Peyer's patch (tissue), 4 donors: ENCODE results near the gene LIPG. TPM values are rescaled to one million over a fixed set of nuclear protein-coding genes. Genes with fewer than 3 reads are reported as not detected.
"Not testable (repeated sequence)": the region's sequence is repeated elsewhere in the genome, so short reads cannot be mapped to it uniquely, and the experiment has no call there.

Experiments used
- DNase-seq, 3 donors: peaks; one replicate each; pipeline ENCODE4 v3.0.0-alpha.2; 2017 to 2019
- H3K27ac ChIP-seq, 4 donors: fragments of 200-600 bp; sonication (generic); one replicate each; pipeline ENCODE4 v1.5.1; 2016 to 2019
- H3K27me3 ChIP-seq, 2 donors: fragments of 200-600 bp; sonication (generic); one replicate each; pipeline ENCODE4 v1.5.1; 2019
- H3K36me3 ChIP-seq, 3 donors: fragments of 200-600 bp; sonication (generic); one replicate each; pipeline ENCODE4 v1.5.1; 2016 to 2019
- H3K4me1 ChIP-seq, 4 donors: fragments of 200-600 bp; sonication (generic); one replicate each; pipeline ENCODE4 v1.5.1; 2016 to 2019
- H3K4me3 ChIP-seq, 4 donors: fragments of 200-600 bp; sonication (generic); 1 replicate in 3 of 4; 2 replicates in 1 of 4; pipeline ENCODE4 v1.5.1; 2016 to 2019; ENCODE audit warnings: mild to moderate bottlenecking in 1 of 4
- H3K9me3 ChIP-seq, 4 donors: fragments of 200-600 bp; sonication (generic); one replicate each; pipeline ENCODE4 v1.5.1; 2016 to 2019; ENCODE audit warnings: mild to moderate bottlenecking in 1 of 4
- POLR2A ChIP-seq, 2 donors: fragments of 450-650 bp; IDR thresholded peaks; one replicate each; pipeline ENCODE4 v1.5.1; 2017; ENCODE audit warnings: antibody characterized with exemption in 2 of 2, mild to moderate bottlenecking in 2 of 2, moderate library complexity in 2 of 2
- total RNA-seq, 4 donors: library from RNA; depleted of rRNA; stranded (reverse); fragments of >200 nt; gene quantifications; one replicate each; pipeline ENCODE4 v1.1.0, GENCODE V29; 2016
- TF ChIP-seq, protein P1 (sequence below), 6 experiments: fragments of 450-650 bp in 4 of 6; fragments of 200-600 bp in 2 of 6; sonication (generic) in 1 of 6; IDR thresholded peaks; one replicate each; pipeline ENCODE4 v1.5.1; 2017 to 2019; ENCODE audit warnings: antibody characterized with exemption in 6 of 6, mild to moderate bottlenecking in 3 of 6, moderate library complexity in 1 of 6

LIPG gene
- total RNA-seq, 4 donors from 2014 or later, result 19.3 to 63.5 (median 35.7) TPM

DNA sequence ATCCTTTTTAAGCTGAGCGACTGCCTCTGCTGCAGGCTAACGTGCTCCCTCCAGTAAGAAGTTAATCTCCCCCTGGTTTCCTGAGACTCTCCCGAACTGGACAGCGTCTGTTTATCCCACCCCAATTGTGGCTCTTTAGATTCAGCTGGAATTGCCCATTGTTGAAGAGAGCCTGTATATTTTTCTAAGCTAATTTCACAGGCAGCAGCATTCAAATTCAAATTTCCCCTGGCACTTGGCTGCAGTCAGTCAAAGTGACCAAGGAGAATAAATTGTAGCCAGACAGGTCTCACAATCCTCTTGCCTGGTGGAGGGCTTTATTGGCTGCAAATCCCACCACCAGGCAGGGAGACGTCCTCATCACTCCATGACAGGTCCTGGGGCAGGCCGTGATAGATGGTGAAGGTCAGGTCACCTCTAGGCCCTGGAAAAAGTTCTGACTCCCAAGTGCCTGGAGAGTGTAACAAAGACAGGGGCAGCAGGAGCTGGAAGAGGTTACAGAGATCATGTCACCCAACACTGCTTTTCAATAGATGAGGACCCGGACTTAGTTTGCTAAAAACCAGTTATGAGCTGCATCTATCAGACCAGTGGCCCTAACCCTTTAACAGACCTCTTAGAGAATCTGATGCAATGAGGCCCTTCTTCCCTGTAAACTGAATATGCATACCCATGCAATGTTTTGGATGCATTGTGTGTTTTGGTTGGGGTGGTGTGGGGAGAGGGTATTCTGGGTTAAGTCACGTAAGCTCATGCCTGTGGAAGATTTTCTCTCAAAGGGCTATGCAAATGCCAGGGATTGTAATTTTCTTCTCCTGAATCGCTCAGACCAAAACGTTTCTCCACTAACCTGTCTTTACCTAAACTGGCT is 42.5 kb upstream of the LIPG start:
- DNase-seq, result no peak
- Histone ChIP-seq H3K27me3 (no peaks in the 10 kb centered on the region), H3K4me3 (no peak overlapping the region), H3K9me3 (no peaks in the 10 kb centered on the region), H3K27ac (no peak overlapping the region), H3K4me1 (no peaks in the 10 kb centered on the region), H3K36me3 (no peaks in the 10 kb centered on the region)
- TF ChIP-seq, protein P1, sequence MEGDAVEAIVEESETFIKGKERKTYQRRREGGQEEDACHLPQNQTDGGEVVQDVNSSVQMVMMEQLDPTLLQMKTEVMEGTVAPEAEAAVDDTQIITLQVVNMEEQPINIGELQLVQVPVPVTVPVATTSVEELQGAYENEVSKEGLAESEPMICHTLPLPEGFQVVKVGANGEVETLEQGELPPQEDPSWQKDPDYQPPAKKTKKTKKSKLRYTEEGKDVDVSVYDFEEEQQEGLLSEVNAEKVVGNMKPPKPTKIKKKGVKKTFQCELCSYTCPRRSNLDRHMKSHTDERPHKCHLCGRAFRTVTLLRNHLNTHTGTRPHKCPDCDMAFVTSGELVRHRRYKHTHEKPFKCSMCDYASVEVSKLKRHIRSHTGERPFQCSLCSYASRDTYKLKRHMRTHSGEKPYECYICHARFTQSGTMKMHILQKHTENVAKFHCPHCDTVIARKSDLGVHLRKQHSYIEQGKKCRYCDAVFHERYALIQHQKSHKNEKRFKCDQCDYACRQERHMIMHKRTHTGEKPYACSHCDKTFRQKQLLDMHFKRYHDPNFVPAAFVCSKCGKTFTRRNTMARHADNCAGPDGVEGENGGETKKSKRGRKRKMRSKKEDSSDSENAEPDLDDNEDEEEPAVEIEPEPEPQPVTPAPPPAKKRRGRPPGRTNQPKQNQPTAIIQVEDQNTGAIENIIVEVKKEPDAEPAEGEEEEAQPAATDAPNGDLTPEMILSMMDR (IDR thresholded peaks at IDR 0.05), result no peak
- no peak for TF ChIP-seq POLR2A (IDR thresholded peaks at IDR 0.05)

DNA sequence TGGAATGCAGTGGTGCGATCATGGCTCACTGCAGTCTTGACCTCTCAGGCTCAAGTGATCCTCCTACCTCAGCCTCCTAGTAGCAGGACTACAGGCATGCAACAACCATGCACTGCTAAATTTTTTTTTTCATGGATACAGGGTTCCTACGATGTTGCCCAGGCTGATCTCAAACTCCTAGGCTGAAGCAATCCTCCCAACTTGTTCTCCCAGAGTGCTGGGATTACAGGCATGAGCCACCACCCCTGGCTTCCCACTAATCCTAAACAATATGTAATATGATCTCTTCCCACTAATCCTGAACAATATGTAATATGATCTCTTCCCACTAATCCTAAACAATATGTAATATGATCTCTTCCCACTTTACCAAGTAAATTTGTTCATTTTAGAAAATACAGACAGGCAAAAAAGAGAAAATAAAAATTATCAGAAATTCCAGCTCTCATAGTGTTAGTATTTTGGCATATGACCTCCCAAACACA is 41.2 kb upstream of the LIPG start:
- no peaks in the 10 kb centered on the region for H3K27me3 ChIP-seq
- H3K36me3 ChIP-seq, result no peaks in the 10 kb centered on the region
- H3K9me3 ChIP-seq, result no peaks in the 10 kb centered on the region
- no peak overlapping the region for H3K4me3 ChIP-seq
- TF ChIP-seq POLR2A (IDR thresholded peaks at IDR 0.05), result no peak
- TF ChIP-seq, protein P1 (IDR thresholded peaks at IDR 0.05), result no peak
- H3K27ac ChIP-seq, result no peak overlapping the region
- no peaks in the 10 kb centered on the region for H3K4me1 ChIP-seq
- DNase-seq, result no peak

DNA sequence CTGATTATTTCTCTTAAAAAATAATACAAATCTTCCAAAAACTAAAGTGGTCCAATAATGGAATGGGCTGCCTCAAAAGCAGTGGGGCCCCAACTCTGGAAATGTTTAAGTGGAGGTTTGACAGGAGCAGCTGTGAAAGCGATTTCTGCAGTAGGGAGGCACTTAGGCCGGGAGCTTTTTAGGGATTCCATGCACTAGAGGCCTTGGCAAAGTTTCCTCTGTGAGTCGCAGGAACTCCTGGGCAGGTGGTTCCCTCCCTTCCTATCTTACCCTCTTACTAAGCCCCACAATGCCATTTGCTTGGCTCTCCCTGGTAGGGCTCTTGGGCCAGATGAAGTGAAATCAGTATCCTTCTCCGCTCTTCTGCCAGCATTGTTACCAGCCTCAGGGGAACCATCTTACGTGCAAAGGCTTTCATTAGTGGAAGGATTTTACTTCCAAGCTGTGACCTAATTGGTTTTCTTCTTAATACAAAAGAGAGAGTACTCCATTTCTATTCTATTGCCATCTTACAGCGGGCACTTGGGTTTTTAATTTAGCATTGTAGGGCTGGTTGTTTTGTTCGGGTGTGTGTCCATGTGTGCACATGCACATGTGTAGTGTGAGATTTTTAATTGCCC is 40.5 kb upstream of the LIPG start:
- Histone ChIP-seq H3K27ac (no peak overlapping the region), H3K4me1 (no peaks in the 10 kb centered on the region), H3K36me3 (no peaks in the 10 kb centered on the region), H3K27me3 (no peaks in the 10 kb centered on the region), H3K4me3 (no peak overlapping the region), H3K9me3 (no peaks in the 10 kb centered on the region)
- no peak for DNase-seq
- TF ChIP-seq, protein P1 (IDR thresholded peaks at IDR 0.05), result no peak
- no peak for TF ChIP-seq POLR2A (IDR thresholded peaks at IDR 0.05)

DNA sequence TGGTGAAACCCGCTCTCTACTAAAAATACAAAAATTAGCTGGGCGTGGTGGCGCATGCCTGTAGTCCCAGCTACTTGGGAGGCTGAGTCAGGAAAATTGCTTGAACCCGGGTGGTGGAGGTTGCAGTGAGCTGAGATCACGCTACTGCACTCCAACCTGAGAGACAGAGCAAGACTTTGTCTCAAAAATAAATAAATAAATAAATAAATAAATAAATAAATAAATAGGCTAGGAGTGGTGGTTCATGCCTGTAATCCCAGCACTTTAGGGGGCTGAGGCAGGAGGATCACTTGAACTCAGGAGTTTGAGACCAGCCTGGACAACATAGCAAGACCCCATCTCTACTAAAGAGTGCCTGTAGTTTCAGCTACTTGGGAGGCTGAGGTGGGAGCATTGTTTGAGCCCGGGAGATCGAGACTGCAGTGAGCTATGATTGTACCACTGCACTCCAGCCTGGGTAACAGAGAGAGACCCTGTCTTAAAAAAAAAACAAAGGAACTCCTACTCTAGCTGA is 38.2 kb upstream of the LIPG start:
- not testable (repeated sequence) for DNase-seq, H3K4me1 ChIP-seq, H3K27me3 ChIP-seq, H3K27ac ChIP-seq, H3K9me3 ChIP-seq, H3K36me3 ChIP-seq, H3K4me3 ChIP-seq

DNA sequence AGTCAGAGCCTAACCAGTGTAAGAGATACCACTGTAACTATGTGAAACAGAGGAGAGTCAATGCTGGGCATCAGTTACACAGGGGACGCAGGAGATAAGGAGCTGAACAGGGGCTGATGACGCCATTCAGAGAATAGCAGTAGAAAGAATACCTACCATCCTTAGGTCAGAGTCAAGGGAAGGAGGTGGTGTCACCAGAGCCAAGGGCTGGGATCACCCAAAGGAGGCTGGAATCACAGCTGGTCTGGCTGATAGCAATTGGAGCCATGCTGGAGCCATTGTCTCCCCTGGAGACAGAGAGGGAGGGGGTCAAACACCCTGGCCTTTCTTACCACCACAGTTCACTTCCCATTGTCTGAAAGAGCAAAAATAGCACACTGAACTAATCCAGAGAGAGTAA is 37.5 kb upstream of the LIPG start:
- no peak for DNase-seq
- H3K27me3 ChIP-seq, result no peaks in the 10 kb centered on the region
- no peaks in the 10 kb centered on the region for H3K9me3 ChIP-seq
- no peaks in the 10 kb centered on the region for H3K4me1 ChIP-seq
- TF ChIP-seq, protein P1 (IDR thresholded peaks at IDR 0.05), result no peak
- TF ChIP-seq POLR2A (IDR thresholded peaks at IDR 0.05), result no peak
- no peaks in the 10 kb centered on the region for H3K36me3 ChIP-seq
- H3K4me3 ChIP-seq, result no peak overlapping the region
- no peak overlapping the region for H3K27ac ChIP-seq

DNA sequence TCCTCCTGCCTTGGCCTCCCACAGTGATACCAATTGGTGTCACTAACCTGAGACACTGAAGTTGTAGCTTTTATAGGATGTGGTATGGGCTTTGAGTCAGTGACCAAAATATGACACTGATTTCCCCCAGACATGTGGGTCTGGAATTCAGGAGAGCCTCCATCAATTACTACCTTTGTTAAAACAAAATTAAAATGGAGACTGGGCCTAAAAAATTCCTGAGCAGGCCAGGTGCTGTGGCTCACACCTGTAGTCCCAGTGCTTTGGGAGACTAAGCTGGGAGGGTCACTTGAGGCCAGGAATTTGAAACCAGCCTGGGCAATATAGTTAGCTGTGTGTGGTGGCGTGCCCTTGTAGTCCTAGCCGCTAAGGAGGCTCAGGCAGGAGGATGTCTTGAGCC is 36.9 kb upstream of the LIPG start:
- H3K27me3 ChIP-seq, result no peaks in the 10 kb centered on the region
- no peak for DNase-seq
- H3K4me3 ChIP-seq, result no peak overlapping the region
- H3K36me3 ChIP-seq, result no peaks in the 10 kb centered on the region
- no peaks in the 10 kb centered on the region for H3K4me1 ChIP-seq
- TF ChIP-seq, protein P1 (IDR thresholded peaks at IDR 0.05), result no peak
- no peak for TF ChIP-seq POLR2A (IDR thresholded peaks at IDR 0.05)
- no peaks in the 10 kb centered on the region for H3K9me3 ChIP-seq
- no peak overlapping the region for H3K27ac ChIP-seq
